NT2/D1 (cell line): Measurements from ENCODE around the gene ADCY3.

Source experiments
- SUZ12 ChIP-seq: IDR thresholded peaks from 2 replicates; pipeline ENCODE4 v1.6.1; 2011; ENCODE audit not compliant: insufficient read length, insufficient read depth; ENCODE audit errors: extremely low read depth
- YY1 ChIP-seq: IDR thresholded peaks from 2 replicates; pipeline ENCODE4 v1.6.1; 2011; ENCODE audit not compliant: insufficient read length, insufficient read depth
- ZNF274 ChIP-seq: IDR thresholded peaks from 2 replicates; pipeline ENCODE4 v1.6.1; 2011; ENCODE audit warnings: mild to moderate bottlenecking, low read depth, low read length

GRCh38 chr2:24845691-24846090 is 74.3 kb downstream of the ADCY3 start:
- TF ChIP-seq SUZ12 (no peak), YY1 (no peak), ZNF274 (no peak)
